Fibroblast of gingiva (primary cell): ENCODE results near the gene ATP8B1.
A peak's percentile ranks its signal among the peaks of the same experiment; 100 is the strongest.
"Not testable (repeated sequence)": the region's sequence is repeated elsewhere in the genome, so short reads cannot be mapped to it uniquely, and the experiment has no call there.

Experiments
- DNase-seq: peaks from one replicate; pipeline ENCODE4 v3.0.0-alpha.2; 2011; ENCODE audit warnings: low read depth

ATP8B1 gene

GRCh38 chr18:57666818-57667497, 136.2 kb downstream of the ATP8B1 start:
- DNase-seq: peak; percentile 86

GRCh38 chr18:57664568-57665165, 138.4 kb downstream of the ATP8B1 start:
- DNase-seq: no peak

- DNase-seq: no peak
Measured at GRCh38 chr18:57660961-57661360, 142.2 kb downstream of the ATP8B1 start.

GRCh38 chr18:57659460-57660102, 143.5 kb downstream of the ATP8B1 start:
- no peak for DNase-seq

- peak; percentile 40 for DNase-seq
Measured at GRCh38 chr18:57657542-57657941, 145.6 kb downstream of the ATP8B1 start.

GRCh38 chr18:57655740-57656139, 147.4 kb downstream of the ATP8B1 start:
- no peak for DNase-seq

GRCh38 chr18:57651914-57652313, 151.2 kb downstream of the ATP8B1 start:
- no peak for DNase-seq

- peak; percentile 88 for DNase-seq
Measured at GRCh38 chr18:57649556-57650500, 153.3 kb downstream of the ATP8B1 start.

- no peak for DNase-seq
Measured at GRCh38 chr18:57648414-57648813, 154.7 kb downstream of the ATP8B1 start.

- no peak for DNase-seq
Measured at GRCh38 chr18:57644540-57644939, 158.6 kb downstream of the ATP8B1 start.

- DNase-seq: not testable (repeated sequence)
Measured at GRCh38 chr18:57643726-57644125, 159.4 kb downstream of the ATP8B1 start.

GRCh38 chr18:57642462-57642861, 160.7 kb downstream of the ATP8B1 start:
- not testable (repeated sequence) for DNase-seq

GRCh38 chr18:57640749-57641148, 162.4 kb downstream of the ATP8B1 start:
- DNase-seq: peak; percentile 51

- DNase-seq: no peak
Measured at GRCh38 chr18:57640236-57640635, 162.9 kb downstream of the ATP8B1 start.

- DNase-seq: peak; percentile 58
Measured at GRCh38 chr18:57635003-57635822, 167.9 kb downstream of the ATP8B1 start.

GRCh38 chr18:57631697-57632096, 171.4 kb downstream of the ATP8B1 start:
- no peak for DNase-seq

- no peak for DNase-seq
Measured at GRCh38 chr18:57630754-57631595, 172.1 kb downstream of the ATP8B1 start.

GRCh38 chr18:57630002-57630753, 172.9 kb downstream of the ATP8B1 start:
- peak; percentile 95 for DNase-seq

- DNase-seq: no peak
Measured at GRCh38 chr18:57629422-57629821, 173.7 kb downstream of the ATP8B1 start.

- no peak for DNase-seq
Measured at GRCh38 chr18:57627488-57627887, 175.6 kb downstream of the ATP8B1 start.
